B cell (primary cell): ENCODE results near the gene ERBB4. TPM values are rescaled to one million over a fixed set of nuclear protein-coding genes. Genes with fewer than 3 reads are reported as not detected.

Source experiments
- ATAC-seq: fragments of 200-7000 bp; cut with Tn5 transposase; one replicate; pipeline ENCODE4 v1.10.0; 2021; ENCODE audit warnings: low read depth, mild to moderate bottlenecking, moderate number of reproducible peaks, moderate library complexity
- CTCF ChIA-PET: fragments of 350-600 bp; sonication (Branson Sonifier 250); formaldehyde crosslinking; loops from one replicate; lab custom pipeline; 2021; ENCODE audit warnings: antibody characterized with exemption, inconsistent platforms; lab: Charles Lee
- POLR2A ChIA-PET: fragments of 350-600 bp; sonication (Branson Sonifier 250); formaldehyde crosslinking; loops from one replicate; lab custom pipeline; 2021; ENCODE audit warnings: antibody characterized with exemption; lab: Charles Lee
- DNase-seq: peaks from one replicate; pipeline ENCODE4 v3.0.0; 2013
- H2AFZ ChIP-seq: 2 replicates; pipeline ENCODE4 v1.6.1; 2012; ENCODE audit warnings: mild to moderate bottlenecking, low read depth, low read length; ENCODE audit not compliant: insufficient read depth, poor library complexity, severe bottlenecking
- H3K27ac ChIP-seq, 2 donors: 1 replicate in 1 of 2; 2 replicates in 1 of 2; pipeline ENCODE4 v1.5.1; 2012 to 2013; ENCODE audit warnings: low read length in 2 of 2, mild to moderate bottlenecking in 2 of 2, moderate library complexity in 1 of 2
- H3K27me3 ChIP-seq, 4 experiments: fragments of 200-600 bp in 1 of 4; sonication (generic) in 1 of 4; replicated peaks in 1 of 4; 1 replicate in 2 of 4; 2 replicates in 2 of 4; pipeline versions ENCODE4 v1.6.1 to v1.7.0; 2013 to 2016; ENCODE audit warnings: low read length in 3 of 4, mild to moderate bottlenecking in 2 of 4, mixed read lengths in 1 of 4, moderate library complexity in 1 of 4; ENCODE audit not compliant: insufficient read depth in 4 of 4, control insufficient read depth in 3 of 4; ENCODE audit errors: control extremely low read depth in 1 of 4
- H3K36me3 ChIP-seq, 2 experiments: replicated peaks in 1 of 2; 1 replicate in 1 of 2; 2 replicates in 1 of 2; pipeline versions ENCODE4 v1.6.1 to v1.7.1; 2013; ENCODE audit warnings: low read length in 1 of 2; ENCODE audit not compliant: insufficient read depth in 2 of 2, control insufficient read depth in 1 of 2; ENCODE audit errors: control extremely low read depth in 1 of 2, extremely low read depth in 1 of 2
- H3K4me1 ChIP-seq, 2 donors: fragments of 200-600 bp in 1 of 2; sonication (generic) in 1 of 2; 1 replicate in 1 of 2; 2 replicates in 1 of 2; pipeline versions ENCODE4 v1.5.1 to v1.6.1; 2013 to 2017; ENCODE audit warnings: low read length in 2 of 2; ENCODE audit not compliant: control insufficient read depth in 2 of 2, insufficient read depth in 2 of 2
- H3K4me2 ChIP-seq: replicated peaks from 2 replicates; pipeline ENCODE3; 2012; ENCODE audit warnings: mild to moderate bottlenecking, low read depth, low read length; ENCODE audit not compliant: poor library complexity, severe bottlenecking
- H3K4me3 ChIP-seq, 5 experiments: fragments of 200-600 bp in 1 of 5; sonication (generic) in 1 of 5; 1 replicate in 3 of 5; 2 replicates in 2 of 5; pipeline versions ENCODE4 v1.5.1 to v1.7.0; 2011 to 2016; ENCODE audit warnings: low read length in 4 of 5, mild to moderate bottlenecking in 4 of 5, low read depth in 2 of 5, control low read depth in 1 of 5, moderate library complexity in 1 of 5; ENCODE audit not compliant: insufficient read depth in 1 of 5; ENCODE audit errors: control extremely low read depth in 1 of 5, extremely low read depth in 1 of 5
- H3K79me2 ChIP-seq: fragments of 200-600 bp; sonication (generic); one replicate; pipeline ENCODE4 v1.6.0; 2016; ENCODE audit warnings: low read length; ENCODE audit not compliant: control insufficient read depth, insufficient read depth
- H3K9ac ChIP-seq: fragments of 200-600 bp; sonication (generic); 2 replicates; pipeline ENCODE4 v1.6.1; 2017; ENCODE audit warnings: mild to moderate bottlenecking, low read length, moderate library complexity
- H3K9me3 ChIP-seq, 3 donors: one replicate each; pipeline versions ENCODE4 v1.6.1 to v1.7.1; 2013; ENCODE audit warnings: low read length in 2 of 3; ENCODE audit not compliant: control insufficient read depth in 2 of 3, insufficient read depth in 1 of 3; ENCODE audit errors: control extremely low read depth in 1 of 3
- H4K20me1 ChIP-seq: 2 replicates; pipeline ENCODE4 v1.6.0; 2012; ENCODE audit warnings: mild to moderate bottlenecking, low read length; ENCODE audit not compliant: insufficient read depth, control insufficient read depth, poor library complexity, severe bottlenecking
- H3K27ac Mint-ChIP-seq: one replicate; pipeline ENCODE4 v1.8.0; 2021; ENCODE audit warnings: mixed read lengths
- H3K27me3 Mint-ChIP-seq: one replicate; pipeline ENCODE4 v1.8.0; 2021; ENCODE audit warnings: mixed read lengths
- H3K4me1 Mint-ChIP-seq: one replicate; pipeline ENCODE4 v1.8.0; 2021; ENCODE audit warnings: mixed read lengths
- H3K4me3 Mint-ChIP-seq: one replicate; pipeline ENCODE4 v1.8.0; 2021; ENCODE audit warnings: mixed read lengths
- H3K9me3 Mint-ChIP-seq: one replicate; pipeline ENCODE4 v1.8.0; 2022; ENCODE audit warnings: mixed read lengths; ENCODE audit not compliant: insufficient read depth
- CTCF ChIP-seq: fragments of 200-600 bp; IDR thresholded peaks from one replicate; pipeline ENCODE4 v1.8.0; 2022; ENCODE audit warnings: antibody characterized with exemption, mild to moderate bottlenecking
- EZH2 ChIP-seq: IDR thresholded peaks from 2 replicates; pipeline ENCODE4 v1.6.1; 2012; ENCODE audit warnings: borderline replicate concordance, low read depth, mild to moderate bottlenecking, moderate library complexity, low read length; ENCODE audit not compliant: insufficient read depth, poor library complexity, severe bottlenecking
- WGBS: methylation state at CpG from one replicate; pipeline ENCODE4 v1.1.5; 2013; ENCODE audit warnings: missing lambda C conversion rate; ENCODE audit not compliant: insufficient coverage; 5-methylcytosine and 5-hydroxymethylcytosine counted together
- intact Hi-C: fragments of 100-400 bp; cut with micrococcal nuclease; formaldehyde crosslinking; loops from one replicate; pipeline ENCODE4 v1.10.0; 2022
- polyA plus RNA-seq: library from polyadenylated mRNA; depleted of rRNA; stranded (reverse); fragments of >200 nt; gene quantifications from 2 replicates; pipeline ENCODE4 v1.2.3, GENCODE V29; 2012
- total RNA-seq, 2 donors: library from RNA; stranded (reverse); fragments of 120-200 nt in 1 of 2; gene quantifications; 1 replicate in 1 of 2; 2 replicates in 1 of 2; pipeline versions ENCODE4 v1.2.3 to v1.2.4, GENCODE V29; 2013 to 2022

ERBB4 gene
- total and polyA plus RNA-seq, 2 donors (not counting 1 experiment from before 2014, with no cell fraction given), result not detected

GRCh38 chr2:212142631-212143030, 396.0 kb downstream of the ERBB4 start:
- CTCF ChIA-PET, result no interaction called here
- no peaks in the 10 kb centered on the region for H3K4me1 ChIP-seq
- H3K27me3 Mint-ChIP-seq, result no peaks in the 10 kb centered on the region
- no peaks in the 10 kb centered on the region for H3K36me3 ChIP-seq
- no peaks in the 10 kb centered on the region for H3K9me3 Mint-ChIP-seq
- no peak overlapping the region for H3K27ac ChIP-seq
- no peaks in the 10 kb centered on the region for H4K20me1 ChIP-seq
- no peak overlapping the region for H3K27ac Mint-ChIP-seq
- ATAC-seq (no peak), DNase-seq (no peak)
- no peak overlapping the region for H3K4me3 ChIP-seq
- no peak for TF ChIP-seq CTCF
- no peak for TF ChIP-seq EZH2
- H3K4me1 Mint-ChIP-seq, result no peaks in the 10 kb centered on the region
- no peaks in the 10 kb centered on the region for H3K27me3 ChIP-seq
- POLR2A ChIA-PET, result no interaction called here
- no peaks in the 10 kb centered on the region for H3K79me2 ChIP-seq
- H3K9me3 ChIP-seq, result no peaks in the 10 kb centered on the region
- intact Hi-C loops, result no loop called here
- H3K4me2 ChIP-seq, result no peak overlapping the region
- H3K4me3 Mint-ChIP-seq, result no peak overlapping the region
- no peak overlapping the region for H3K9ac ChIP-seq
- no peak overlapping the region for H2AFZ ChIP-seq
- 75% methylated on average over 2 of the region's 2 CpGs for WGBS

GRCh38 chr2:212141499-212141898, 397.1 kb downstream of the ERBB4 start:
- POLR2A ChIA-PET, result no interaction called here
- no CpG with 5 or more reads among the region's 1 CpG for WGBS

More at GRCh38 chr2:212141499-212141898, 397.1 kb downstream of the ERBB4 start:
- Histone ChIP-seq H3K9ac (no peak overlapping the region), H3K27me3 (no peaks in the 10 kb centered on the region), H3K36me3 (no peaks in the 10 kb centered on the region), H2AFZ (no peak overlapping the region), H3K4me1 (no peaks in the 10 kb centered on the region), H4K20me1 (no peaks in the 10 kb centered on the region), H3K9me3 (no peaks in the 10 kb centered on the region), H3K4me2 (no peak overlapping the region), H3K4me3 (no peak overlapping the region), H3K27ac (no peak overlapping the region), H3K79me2 (no peaks in the 10 kb centered on the region)
- H3K4me1 Mint-ChIP-seq, result no peaks in the 10 kb centered on the region
- no peak overlapping the region for H3K27ac Mint-ChIP-seq
- DNase-seq (no peak), ATAC-seq (no peak)
- CTCF ChIA-PET, result no interaction called here
- no peaks in the 10 kb centered on the region for H3K9me3 Mint-ChIP-seq
- intact Hi-C loops, result no loop called here
- no peaks in the 10 kb centered on the region for H3K27me3 Mint-ChIP-seq
- no peak overlapping the region for H3K4me3 Mint-ChIP-seq
- no peak for TF ChIP-seq EZH2
- no peak for TF ChIP-seq CTCF
